Measurements from ENCODE around the gene FERMT2. TPM values are rescaled to one million over a fixed set of nuclear protein-coding genes. Genes with fewer than 3 reads are reported as not detected.

FERMT2 gene
- total RNA-seq, 1 donor from 2014 or later: 324 TPM

DNA sequence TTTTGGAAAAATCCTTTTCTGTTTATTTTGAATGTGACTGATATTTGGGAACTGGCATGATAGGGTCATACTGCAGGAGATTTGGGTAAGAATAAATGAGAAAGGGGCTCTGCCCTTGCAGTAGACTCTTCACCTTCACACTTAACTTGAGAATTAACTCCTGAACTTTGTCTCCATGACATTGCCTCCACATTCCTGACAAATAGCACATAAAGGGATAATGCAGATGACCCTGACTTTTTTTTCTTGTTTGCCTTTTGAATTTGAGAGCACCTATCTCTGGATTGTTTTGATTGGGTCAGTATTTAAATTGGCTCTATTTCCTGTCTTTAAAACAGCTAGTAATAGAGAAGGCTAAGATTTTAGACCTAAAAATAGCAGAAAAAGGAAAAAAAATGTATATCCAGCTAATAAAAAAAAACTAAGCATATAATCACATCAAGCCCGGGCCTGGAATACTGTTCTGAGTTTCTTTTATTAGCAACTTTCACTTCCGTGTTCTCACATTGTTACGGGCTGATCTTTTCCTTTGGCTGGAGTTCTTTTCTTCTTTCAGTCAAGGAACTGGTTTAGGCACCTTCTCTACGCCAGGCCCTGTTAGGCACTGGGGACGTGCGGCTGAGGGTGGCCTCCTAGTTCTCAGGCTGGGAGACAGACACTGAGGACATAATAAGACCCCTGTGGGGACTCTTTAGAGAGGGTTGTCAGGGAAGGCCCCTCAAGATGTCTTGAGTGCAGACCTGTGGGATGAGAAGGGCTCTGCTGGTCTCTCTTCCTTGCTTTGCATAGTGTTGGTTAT is 106.4 kb downstream of the FERMT2 start:
- H3K27ac Mint-ChIP-seq (ENCODE audit: unreplicated experiment): no peak overlapping the region
- H3K4me1 Mint-ChIP-seq (ENCODE audit: low read depth, unreplicated experiment): peaks cover 9% of the 10 kb centered on the region
- peak overlapping the region; percentile 24 for H3K27ac ChIP-seq (ENCODE audit: low read depth, low read length)
- H3K27me3 ChIP-seq (ENCODE audit: insufficient read depth, low read length): no peaks in the 10 kb centered on the region
- H3K4me1 ChIP-seq (ENCODE audit: insufficient read depth, low read length): peaks cover 14% of the 10 kb centered on the region
- no peaks in the 10 kb centered on the region for H3K9me3 ChIP-seq (ENCODE audit: insufficient read depth, low read depth, low read length)
- no peaks in the 10 kb centered on the region for H3K79me2 ChIP-seq (ENCODE audit: insufficient read depth, low read length)
- H3K27me3 Mint-ChIP-seq (ENCODE audit: low read depth, unreplicated experiment): no peaks in the 10 kb centered on the region
- peak overlapping the region; percentile 33 for H3K9ac ChIP-seq (ENCODE audit: low read length)
- DNase-seq (ENCODE audit: low read depth): no peak
- peak overlapping the region; percentile 62 for H2AFZ ChIP-seq (ENCODE audit: low read depth, low read length)
- no peak overlapping the region for H3K4me3 ChIP-seq (ENCODE audit: insufficient read depth, low read depth, low read length)
- FAIRE-seq: no peak
- H3K36me3 ChIP-seq (ENCODE audit: insufficient read depth, low read length): no peaks in the 10 kb centered on the region
- TF ChIP-seq, protein P1, sequence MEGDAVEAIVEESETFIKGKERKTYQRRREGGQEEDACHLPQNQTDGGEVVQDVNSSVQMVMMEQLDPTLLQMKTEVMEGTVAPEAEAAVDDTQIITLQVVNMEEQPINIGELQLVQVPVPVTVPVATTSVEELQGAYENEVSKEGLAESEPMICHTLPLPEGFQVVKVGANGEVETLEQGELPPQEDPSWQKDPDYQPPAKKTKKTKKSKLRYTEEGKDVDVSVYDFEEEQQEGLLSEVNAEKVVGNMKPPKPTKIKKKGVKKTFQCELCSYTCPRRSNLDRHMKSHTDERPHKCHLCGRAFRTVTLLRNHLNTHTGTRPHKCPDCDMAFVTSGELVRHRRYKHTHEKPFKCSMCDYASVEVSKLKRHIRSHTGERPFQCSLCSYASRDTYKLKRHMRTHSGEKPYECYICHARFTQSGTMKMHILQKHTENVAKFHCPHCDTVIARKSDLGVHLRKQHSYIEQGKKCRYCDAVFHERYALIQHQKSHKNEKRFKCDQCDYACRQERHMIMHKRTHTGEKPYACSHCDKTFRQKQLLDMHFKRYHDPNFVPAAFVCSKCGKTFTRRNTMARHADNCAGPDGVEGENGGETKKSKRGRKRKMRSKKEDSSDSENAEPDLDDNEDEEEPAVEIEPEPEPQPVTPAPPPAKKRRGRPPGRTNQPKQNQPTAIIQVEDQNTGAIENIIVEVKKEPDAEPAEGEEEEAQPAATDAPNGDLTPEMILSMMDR (IDR thresholded peaks at IDR 0.05; ENCODE audit: insufficient read depth, low read depth, low read length): no peak
- no peak for TF ChIP-seq EZH2 (IDR thresholded peaks at IDR 0.05; ENCODE audit: insufficient read depth, low read length)
- no peaks in the 10 kb centered on the region for H3K9me3 Mint-ChIP-seq (ENCODE audit: unreplicated experiment)
- H3K4me2 ChIP-seq (ENCODE audit: low read length): peak overlapping the region; percentile 42
- no peak overlapping the region for H3K4me3 Mint-ChIP-seq (ENCODE audit: unreplicated experiment)
- H4K20me1 ChIP-seq (ENCODE audit: insufficient read depth, low read length): no peaks in the 10 kb centered on the region
- H3K36me3 Mint-ChIP-seq (ENCODE audit: low read depth, unreplicated experiment): no peaks in the 10 kb centered on the region

DNA sequence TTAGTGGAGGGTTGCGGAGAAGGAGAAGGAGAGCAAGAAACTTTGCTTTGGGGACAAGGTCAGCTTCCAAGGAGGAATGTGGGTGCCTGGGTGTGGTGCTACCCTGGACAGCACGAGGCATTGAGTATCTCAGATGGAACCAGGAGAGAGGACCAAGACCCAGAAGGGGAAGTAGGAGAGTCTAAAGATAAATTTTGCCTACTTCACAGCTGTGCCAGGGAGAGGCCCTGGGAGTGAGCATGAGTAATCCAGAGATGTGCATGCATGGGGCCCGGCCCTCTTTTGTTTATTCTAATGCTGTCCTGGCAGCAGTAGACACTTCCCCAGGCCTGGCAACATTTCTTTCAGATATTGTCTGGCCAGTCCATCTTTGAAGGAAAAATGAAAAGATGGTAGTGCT is 110.0 kb downstream of the FERMT2 start:
- peaks cover 8% of the 10 kb centered on the region for H3K4me1 Mint-ChIP-seq (ENCODE audit: low read depth, unreplicated experiment)
- H3K9me3 ChIP-seq (ENCODE audit: insufficient read depth, low read depth, low read length): no peaks in the 10 kb centered on the region
- H3K9ac ChIP-seq (ENCODE audit: low read length): no peak overlapping the region
- no peaks in the 10 kb centered on the region for H3K79me2 ChIP-seq (ENCODE audit: insufficient read depth, low read length)
- no peaks in the 10 kb centered on the region for H4K20me1 ChIP-seq (ENCODE audit: insufficient read depth, low read length)
- no peak overlapping the region for H3K27ac ChIP-seq (ENCODE audit: low read depth, low read length)
- TF ChIP-seq EZH2 (IDR thresholded peaks at IDR 0.05; ENCODE audit: insufficient read depth, low read length): no peak
- TF ChIP-seq, protein P1 (IDR thresholded peaks at IDR 0.05; ENCODE audit: insufficient read depth, low read depth, low read length): no peak
- DNase-seq (ENCODE audit: low read depth) (peak; percentile 34), FAIRE-seq (no peak)
- H3K36me3 Mint-ChIP-seq (ENCODE audit: low read depth, unreplicated experiment): no peaks in the 10 kb centered on the region
- no peak overlapping the region for H3K4me3 ChIP-seq (ENCODE audit: insufficient read depth, low read depth, low read length)
- no peak overlapping the region for H3K27ac Mint-ChIP-seq (ENCODE audit: unreplicated experiment)
- H3K27me3 Mint-ChIP-seq (ENCODE audit: low read depth, unreplicated experiment): no peaks in the 10 kb centered on the region
- H3K9me3 Mint-ChIP-seq (ENCODE audit: unreplicated experiment): peaks cover 2% of the 10 kb centered on the region
- H3K4me1 ChIP-seq (ENCODE audit: insufficient read depth, low read length): peaks cover 16% of the 10 kb centered on the region
- no peaks in the 10 kb centered on the region for H3K36me3 ChIP-seq (ENCODE audit: insufficient read depth, low read length)
- no peak overlapping the region for H2AFZ ChIP-seq (ENCODE audit: low read depth, low read length)
- peak overlapping the region; percentile 66 for H3K4me3 Mint-ChIP-seq (ENCODE audit: unreplicated experiment)
- peak overlapping the region; percentile 11 for H3K4me2 ChIP-seq (ENCODE audit: low read length)
- H3K27me3 ChIP-seq (ENCODE audit: insufficient read depth, low read length): no peaks in the 10 kb centered on the region

DNA sequence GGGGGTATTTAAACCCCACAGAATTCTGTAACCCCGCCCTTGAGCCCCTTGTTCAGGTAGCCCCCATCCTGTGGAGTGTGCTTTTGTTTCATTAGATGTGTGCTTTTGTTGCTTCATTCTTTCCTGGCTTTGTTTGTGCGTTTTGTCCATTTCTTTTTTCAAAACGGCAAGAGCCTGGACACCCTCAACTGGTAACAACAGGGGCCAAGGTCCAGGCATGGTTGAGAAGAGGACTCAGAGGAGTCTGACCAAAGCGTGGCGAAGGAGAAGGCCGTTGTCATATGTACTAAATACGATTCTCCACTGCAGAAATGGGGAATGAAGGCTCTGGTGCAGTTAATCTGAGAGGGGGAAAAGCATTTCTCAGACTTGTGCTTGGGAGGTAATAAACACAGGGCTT is 113.4 kb downstream of the FERMT2 start:
- Histone ChIP-seq H2AFZ (ENCODE audit: low read depth, low read length) (no peak overlapping the region), H3K27me3 (ENCODE audit: insufficient read depth, low read length) (no peaks in the 10 kb centered on the region), H3K9ac (ENCODE audit: low read length) (no peak overlapping the region), H3K4me2 (ENCODE audit: low read length) (no peak overlapping the region), H3K27ac (ENCODE audit: low read depth, low read length) (no peak overlapping the region), H3K9me3 (ENCODE audit: insufficient read depth, low read depth, low read length) (no peaks in the 10 kb centered on the region), H3K79me2 (ENCODE audit: insufficient read depth, low read length) (no peaks in the 10 kb centered on the region), H3K4me1 (ENCODE audit: insufficient read depth, low read length) (peaks cover 28% of the 10 kb centered on the region), H4K20me1 (ENCODE audit: insufficient read depth, low read length) (no peaks in the 10 kb centered on the region), H3K36me3 (ENCODE audit: insufficient read depth, low read length) (no peaks in the 10 kb centered on the region), H3K4me3 (ENCODE audit: insufficient read depth, low read depth, low read length) (no peak overlapping the region)
- H3K4me3 Mint-ChIP-seq (ENCODE audit: unreplicated experiment): no peak overlapping the region
- H3K9me3 Mint-ChIP-seq (ENCODE audit: unreplicated experiment): peaks cover 2% of the 10 kb centered on the region
- FAIRE-seq (no peak), DNase-seq (ENCODE audit: low read depth) (no peak)
- no peaks in the 10 kb centered on the region for H3K36me3 Mint-ChIP-seq (ENCODE audit: low read depth, unreplicated experiment)
- no peaks in the 10 kb centered on the region for H3K27me3 Mint-ChIP-seq (ENCODE audit: low read depth, unreplicated experiment)
- H3K27ac Mint-ChIP-seq (ENCODE audit: unreplicated experiment): no peak overlapping the region
- peaks cover 23% of the 10 kb centered on the region for H3K4me1 Mint-ChIP-seq (ENCODE audit: low read depth, unreplicated experiment)
- TF ChIP-seq EZH2 (IDR thresholded peaks at IDR 0.05; ENCODE audit: insufficient read depth, low read length): no peak
- TF ChIP-seq, protein P1 (IDR thresholded peaks at IDR 0.05; ENCODE audit: insufficient read depth, low read depth, low read length): no peak
